Bronchial epithelial cell (primary cell): ENCODE measurements around the gene GLS. TPM values are rescaled to one million over a fixed set of nuclear protein-coding genes. Genes with fewer than 3 reads are reported as not detected.
"Not testable (repeated sequence)": the region's sequence is repeated elsewhere in the genome, so short reads cannot be mapped to it uniquely, and the experiment has no call there.

Experiments used
- DNase-seq: peaks from one replicate; pipeline ENCODE4 v3.0.0-alpha.2; 2010; ENCODE audit warnings: low read depth
- FAIRE-seq: peaks from 2 replicates; lab custom pipeline; 2011; peaks lifted over from hg19 to GRCh38; lab: Jason Lieb, UNC
- H3K27me3 ChIP-seq: 2 replicates; pipeline ENCODE4 v1.5.1; 2011; ENCODE audit warnings: low read length; ENCODE audit not compliant: control insufficient read depth, insufficient read depth
- H3K36me3 ChIP-seq: 2 replicates; pipeline ENCODE4 v1.5.1; 2011; ENCODE audit warnings: low read length; ENCODE audit not compliant: control insufficient read depth, insufficient read depth
- H3K4me3 ChIP-seq: 2 replicates; pipeline ENCODE4 v1.5.1; 2011; ENCODE audit warnings: mild to moderate bottlenecking, low read depth, low read length, control low read depth
- total RNA-seq: library from RNA; depleted of rRNA; stranded (reverse); fragments of >200 nt; gene quantifications from 2 replicates; pipeline ENCODE4 v1.2.1, GENCODE V29; 2014
- TF ChIP-seq, protein P1 (sequence below): IDR thresholded peaks from 2 replicates; pipeline ENCODE4 v1.5.1; 2011; ENCODE audit warnings: mild to moderate bottlenecking, moderate library complexity, low read length, control low read depth, inconsistent platforms; ENCODE audit not compliant: insufficient read depth, severe bottlenecking

GLS gene
- total RNA-seq, 1 donor from 2014 or later, result 103 TPM

DNA sequence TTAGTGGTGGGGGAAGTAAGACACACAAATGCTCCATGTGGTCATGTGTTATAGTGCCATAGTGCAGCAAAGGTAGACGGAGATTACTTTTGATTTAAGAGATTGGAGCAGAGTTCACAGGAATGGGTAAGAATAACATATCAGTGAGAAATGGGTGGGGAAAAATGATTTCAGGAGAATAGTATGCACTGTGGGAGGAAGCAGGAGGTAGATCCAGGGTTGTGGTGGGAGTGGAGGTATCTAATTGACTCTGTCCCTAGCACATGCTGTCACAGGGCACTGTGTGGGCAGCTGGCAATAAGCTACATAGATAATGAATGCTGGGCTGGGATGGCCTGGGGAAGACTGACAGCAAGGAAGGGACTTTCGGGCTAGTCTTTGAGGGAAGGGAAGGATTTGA, 68.0 kb downstream of the GLS start:
- FAIRE-seq (no peak), DNase-seq (peak; percentile 70)
- Histone ChIP-seq H3K36me3 (no peaks in the 10 kb centered on the region), H3K4me3 (no peak overlapping the region), H3K27me3 (no peaks in the 10 kb centered on the region)
- TF ChIP-seq, protein P1, sequence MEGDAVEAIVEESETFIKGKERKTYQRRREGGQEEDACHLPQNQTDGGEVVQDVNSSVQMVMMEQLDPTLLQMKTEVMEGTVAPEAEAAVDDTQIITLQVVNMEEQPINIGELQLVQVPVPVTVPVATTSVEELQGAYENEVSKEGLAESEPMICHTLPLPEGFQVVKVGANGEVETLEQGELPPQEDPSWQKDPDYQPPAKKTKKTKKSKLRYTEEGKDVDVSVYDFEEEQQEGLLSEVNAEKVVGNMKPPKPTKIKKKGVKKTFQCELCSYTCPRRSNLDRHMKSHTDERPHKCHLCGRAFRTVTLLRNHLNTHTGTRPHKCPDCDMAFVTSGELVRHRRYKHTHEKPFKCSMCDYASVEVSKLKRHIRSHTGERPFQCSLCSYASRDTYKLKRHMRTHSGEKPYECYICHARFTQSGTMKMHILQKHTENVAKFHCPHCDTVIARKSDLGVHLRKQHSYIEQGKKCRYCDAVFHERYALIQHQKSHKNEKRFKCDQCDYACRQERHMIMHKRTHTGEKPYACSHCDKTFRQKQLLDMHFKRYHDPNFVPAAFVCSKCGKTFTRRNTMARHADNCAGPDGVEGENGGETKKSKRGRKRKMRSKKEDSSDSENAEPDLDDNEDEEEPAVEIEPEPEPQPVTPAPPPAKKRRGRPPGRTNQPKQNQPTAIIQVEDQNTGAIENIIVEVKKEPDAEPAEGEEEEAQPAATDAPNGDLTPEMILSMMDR, result no peak

DNA sequence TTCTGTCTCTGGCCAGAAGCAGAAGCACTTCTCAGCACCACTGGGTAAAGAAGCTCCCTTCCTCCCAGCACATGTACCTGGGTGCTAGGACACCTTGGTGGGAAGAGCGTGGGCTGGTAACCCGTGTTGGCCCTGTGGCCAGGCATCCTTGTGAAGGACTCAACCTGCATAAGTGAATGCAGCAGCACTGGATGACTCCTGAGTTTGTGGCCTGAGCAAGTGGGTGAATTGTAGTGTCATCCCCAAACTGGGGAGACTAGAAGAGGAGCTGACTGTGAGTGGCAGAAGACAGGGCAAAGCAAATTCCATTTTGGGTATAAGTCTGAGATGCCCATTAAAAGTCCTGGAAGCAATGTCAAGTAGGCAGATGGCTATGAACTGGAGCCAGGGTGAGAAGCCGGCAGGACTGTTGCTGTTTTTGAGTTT, 70.0 kb downstream of the GLS start:
- Histone ChIP-seq H3K4me3 (no peak overlapping the region), H3K27me3 (no peaks in the 10 kb centered on the region), H3K36me3 (no peaks in the 10 kb centered on the region)
- no peak for FAIRE-seq
- TF ChIP-seq, protein P1, result no peak
- no peak for DNase-seq

DNA sequence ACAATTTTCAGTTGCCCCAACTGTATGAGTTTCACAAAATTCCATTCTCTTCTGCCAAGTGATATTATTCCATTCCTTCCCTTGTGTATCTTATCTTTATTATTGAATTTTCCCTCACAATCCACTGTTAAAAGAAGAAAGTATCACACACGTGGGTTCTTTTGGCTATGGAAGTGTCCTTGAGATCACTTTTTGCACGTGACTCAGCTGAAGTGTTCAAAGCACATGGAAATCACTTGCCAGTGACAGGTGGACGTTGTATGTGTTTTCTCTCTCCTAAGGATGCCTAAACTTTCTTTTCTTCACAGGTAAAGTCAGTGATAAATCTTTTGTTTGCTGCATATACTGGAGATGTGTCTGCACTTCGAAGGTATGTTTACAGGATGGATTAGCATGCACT, 72.6 kb downstream of the GLS start:
- FAIRE-seq, result no peak
- TF ChIP-seq, protein P1, result no peak

DNA sequence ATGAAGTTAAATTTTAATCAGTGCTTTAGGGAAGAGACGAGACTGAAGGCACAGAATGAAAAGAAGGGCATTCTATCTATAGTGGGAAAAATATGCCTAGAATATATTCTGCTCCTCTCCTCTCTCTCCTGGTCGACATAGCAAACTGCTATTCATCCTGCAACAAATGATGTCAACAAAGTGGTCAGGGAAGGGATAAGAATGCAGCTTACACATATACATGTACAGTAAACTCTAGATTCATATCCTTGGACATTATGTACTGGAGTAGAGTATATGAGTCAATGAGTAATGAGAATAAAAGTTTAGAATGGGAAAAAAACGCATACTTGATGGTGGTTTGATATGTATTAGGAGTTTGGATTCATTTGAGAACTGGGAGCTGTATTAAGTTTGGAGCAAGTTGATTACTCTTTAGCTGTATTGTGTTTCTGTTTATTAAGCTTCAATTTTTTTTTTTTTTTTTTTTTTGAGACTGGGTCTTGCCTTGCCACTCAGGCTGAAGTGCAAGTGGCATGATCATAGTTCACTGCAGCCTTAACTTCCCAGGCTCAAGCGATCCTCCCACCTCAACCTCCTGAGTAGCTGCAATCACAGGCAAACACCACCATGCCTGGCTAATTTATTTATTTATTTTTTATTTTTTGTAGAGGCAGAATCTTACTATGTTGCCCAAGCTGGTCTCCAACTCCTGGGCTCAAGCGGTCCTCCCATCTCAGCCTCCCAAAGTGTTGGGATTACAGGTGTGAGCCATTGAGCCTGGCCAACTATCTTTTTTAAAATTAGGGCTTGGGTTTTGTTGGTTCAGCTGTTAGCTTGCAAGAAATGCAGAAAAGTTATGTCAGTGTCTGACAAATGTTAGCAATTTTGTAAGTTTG, 79.5 kb downstream of the GLS start:
- Histone ChIP-seq H3K27me3 (no peaks in the 10 kb centered on the region), H3K36me3 (peaks cover 5% of the 10 kb centered on the region), H3K4me3 (no peak overlapping the region)
- FAIRE-seq (no peak), DNase-seq (no peak)
- TF ChIP-seq, protein P1, result no peak

More for the DNA sequence above, 72.6 kb downstream of the GLS start:
- no peak overlapping the region for H3K4me3 ChIP-seq
- DNase-seq, result no peak
- H3K36me3 ChIP-seq, result no peaks in the 10 kb centered on the region
- H3K27me3 ChIP-seq, result no peaks in the 10 kb centered on the region

DNA sequence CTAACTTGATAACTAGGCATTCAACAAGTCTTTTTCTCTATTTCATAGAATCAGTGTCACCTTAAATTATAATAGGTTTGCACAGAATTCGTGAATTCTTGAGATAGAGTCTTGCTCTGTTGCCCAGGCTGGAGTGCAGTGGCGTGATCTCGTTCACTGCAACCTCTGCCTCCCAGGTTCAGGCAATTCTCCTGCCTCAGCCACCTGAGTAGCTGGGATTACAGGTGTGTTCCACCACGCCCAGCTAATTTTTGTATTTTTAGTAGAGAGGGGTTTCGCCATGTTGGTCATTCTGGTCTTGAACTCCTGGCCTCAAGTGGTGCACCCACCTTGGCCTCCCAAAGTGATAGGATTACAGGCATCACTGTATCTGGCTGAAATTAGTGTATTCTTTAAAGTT, 80.5 kb downstream of the GLS start:
- H3K4me3 ChIP-seq, H3K27me3 ChIP-seq, DNase-seq, FAIRE-seq, H3K36me3 ChIP-seq: not testable (repeated sequence)

DNA sequence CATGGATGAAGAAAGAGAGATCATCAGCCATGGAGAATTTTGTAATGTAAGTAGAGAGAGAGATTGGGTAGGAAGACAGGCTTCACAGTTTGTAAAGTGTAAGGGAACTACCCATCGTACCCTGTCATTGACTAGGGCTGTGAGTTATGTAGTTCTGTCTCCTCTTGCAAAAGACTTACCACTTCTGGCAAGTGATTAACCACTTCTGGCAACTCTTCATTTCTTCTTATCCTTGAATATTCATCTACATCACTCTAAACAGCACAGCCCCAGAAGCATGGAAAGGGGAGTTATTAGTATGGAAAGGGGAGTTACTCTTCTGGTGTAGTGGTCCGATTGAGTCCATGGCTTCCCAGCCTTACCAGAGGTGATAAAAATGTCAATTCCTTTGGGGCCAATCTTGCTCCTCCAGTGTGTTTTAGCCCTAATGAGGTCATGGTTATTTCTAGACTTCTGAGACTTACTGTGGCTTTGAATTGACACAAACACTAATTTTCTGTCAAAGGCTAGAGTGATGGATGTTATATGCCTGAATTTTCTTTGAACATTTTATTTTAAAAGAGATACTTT, 81.4 kb downstream of the GLS start:
- H3K27me3 ChIP-seq, result no peaks in the 10 kb centered on the region
- TF ChIP-seq, protein P1, result no peak
- H3K4me3 ChIP-seq, result no peak overlapping the region
- FAIRE-seq (no peak), DNase-seq (no peak)
- peaks cover 6% of the 10 kb centered on the region for H3K36me3 ChIP-seq
